ENCODE data around the gene UBE2D2. TPM values are rescaled to one million over a fixed set of nuclear protein-coding genes. Genes with fewer than 3 reads are reported as not detected.
A peak's percentile ranks its signal among the peaks of the same experiment; 100 is the strongest.

UBE2D2 gene
- total RNA-seq, 1 experiment from 2014 or later: 115 TPM

DNA sequence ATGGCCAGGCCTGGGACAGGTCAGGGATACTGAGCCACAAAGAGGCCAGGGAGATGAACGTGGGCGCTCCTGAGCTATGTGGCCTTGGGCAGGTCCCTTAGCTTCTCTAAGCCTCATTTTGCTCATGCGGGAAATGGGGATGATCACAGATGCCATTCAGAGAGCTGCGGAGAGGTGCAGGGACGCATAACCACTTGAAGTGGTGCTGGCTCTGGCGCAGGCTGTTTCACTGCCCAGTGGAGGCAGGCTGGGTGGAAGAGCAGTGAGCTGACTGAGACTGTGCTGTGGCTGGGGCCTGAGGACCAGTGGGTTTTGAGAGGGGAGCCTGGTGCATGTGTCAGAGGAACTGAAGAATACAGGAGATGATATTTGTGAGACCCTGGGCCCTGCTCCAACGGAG, 105.4 kb downstream of the UBE2D2 start:
- H3K36me3 ChIP-seq (ENCODE audit: low read depth): no peaks in the 10 kb centered on the region
- H3K79me2 ChIP-seq (ENCODE audit: low read depth): peaks cover 93% of the 10 kb centered on the region
- no peak for DNase-seq
- ChIA-PET CTCF (no interaction called here), POLR2A (ENCODE audit: unreplicated experiment) (no interaction called here)
- peaks cover 30% of the 10 kb centered on the region for H3K4me1 ChIP-seq (replicated peaks; ENCODE audit: insufficient read depth)
- intact Hi-C loops (cut with micrococcal nuclease; ENCODE audit: unreplicated experiment): no loop called here
- H3K4me3 ChIP-seq: no peak overlapping the region
- peaks cover 11% of the 10 kb centered on the region; the same call in 1 of the 2 replicates for H3F3A ChIP-seq (ENCODE audit: insufficient read depth, low read depth)
- H3K27ac ChIP-seq: no peak overlapping the region
- no TSS peak for BruUV-seq (replicated peaks)
- H3K9me3 ChIP-seq (ENCODE audit: insufficient read depth, low read depth): no peaks in the 10 kb centered on the region
- peaks cover 42% of the 10 kb centered on the region for H4K20me1 ChIP-seq (ENCODE audit: insufficient read depth)
- TF ChIP-seq, protein P1, sequence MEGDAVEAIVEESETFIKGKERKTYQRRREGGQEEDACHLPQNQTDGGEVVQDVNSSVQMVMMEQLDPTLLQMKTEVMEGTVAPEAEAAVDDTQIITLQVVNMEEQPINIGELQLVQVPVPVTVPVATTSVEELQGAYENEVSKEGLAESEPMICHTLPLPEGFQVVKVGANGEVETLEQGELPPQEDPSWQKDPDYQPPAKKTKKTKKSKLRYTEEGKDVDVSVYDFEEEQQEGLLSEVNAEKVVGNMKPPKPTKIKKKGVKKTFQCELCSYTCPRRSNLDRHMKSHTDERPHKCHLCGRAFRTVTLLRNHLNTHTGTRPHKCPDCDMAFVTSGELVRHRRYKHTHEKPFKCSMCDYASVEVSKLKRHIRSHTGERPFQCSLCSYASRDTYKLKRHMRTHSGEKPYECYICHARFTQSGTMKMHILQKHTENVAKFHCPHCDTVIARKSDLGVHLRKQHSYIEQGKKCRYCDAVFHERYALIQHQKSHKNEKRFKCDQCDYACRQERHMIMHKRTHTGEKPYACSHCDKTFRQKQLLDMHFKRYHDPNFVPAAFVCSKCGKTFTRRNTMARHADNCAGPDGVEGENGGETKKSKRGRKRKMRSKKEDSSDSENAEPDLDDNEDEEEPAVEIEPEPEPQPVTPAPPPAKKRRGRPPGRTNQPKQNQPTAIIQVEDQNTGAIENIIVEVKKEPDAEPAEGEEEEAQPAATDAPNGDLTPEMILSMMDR (conservative IDR thresholded peaks at IDR 0.05): no peak
- TF ChIP-seq EZH2 (IDR thresholded peaks at IDR 0.05; ENCODE audit: low read depth): no peak
- no peak overlapping the region for H2AFZ ChIP-seq
- no peaks in the 10 kb centered on the region for H3K9me2 ChIP-seq (ENCODE audit: insufficient read depth)
- H3K27me3 ChIP-seq (ENCODE audit: insufficient read depth, low read depth): no peaks in the 10 kb centered on the region
- no peak overlapping the region for H3K4me2 ChIP-seq

GRCh38 chr5:139667001-139667729, 106.0 kb downstream of the UBE2D2 start:
- TF ChIP-seq, protein P1 (conservative IDR thresholded peaks at IDR 0.05): no peak
- TF ChIP-seq EZH2 (IDR thresholded peaks at IDR 0.05; ENCODE audit: low read depth): no peak
- H2AFZ ChIP-seq: no peak overlapping the region
- H4K20me1 ChIP-seq (ENCODE audit: insufficient read depth): peaks cover 47% of the 10 kb centered on the region
- H3K79me2 ChIP-seq (ENCODE audit: low read depth): peaks cover 93% of the 10 kb centered on the region
- no peak overlapping the region for H3K4me3 ChIP-seq
- H3K4me2 ChIP-seq: no peak overlapping the region
- ChIA-PET POLR2A (ENCODE audit: unreplicated experiment) (interaction anchor here (0.6 kb wide), 2 partner anchors 11 to 14 kb away, joined by 4 to 21 read pairs; no protein-coding TSS in a partner anchor), CTCF (no interaction called here)
- no peaks in the 10 kb centered on the region for H3K27me3 ChIP-seq (ENCODE audit: insufficient read depth, low read depth)
- peaks cover 24% of the 10 kb centered on the region for H3K4me1 ChIP-seq (replicated peaks; ENCODE audit: insufficient read depth)
- no peak for DNase-seq
- peaks cover 5% of the 10 kb centered on the region; the same call in 1 of the 2 replicates for H3F3A ChIP-seq (ENCODE audit: insufficient read depth, low read depth)
- intact Hi-C loops (cut with micrococcal nuclease; ENCODE audit: unreplicated experiment): no loop called here
- H3K9me3 ChIP-seq (ENCODE audit: insufficient read depth, low read depth): no peaks in the 10 kb centered on the region
- no peak overlapping the region for H3K27ac ChIP-seq
- no peaks in the 10 kb centered on the region for H3K9me2 ChIP-seq (ENCODE audit: insufficient read depth)
- no TSS peak for BruUV-seq (replicated peaks)
- no peaks in the 10 kb centered on the region for H3K36me3 ChIP-seq (ENCODE audit: low read depth)

GRCh38 chr5:139667730-139668063, 106.6 kb downstream of the UBE2D2 start:
- peaks cover 48% of the 10 kb centered on the region for H4K20me1 ChIP-seq (ENCODE audit: insufficient read depth)

More at GRCh38 chr5:139667730-139668063, 106.6 kb downstream of the UBE2D2 start:
- Histone ChIP-seq H3K9me2 (ENCODE audit: insufficient read depth) (no peaks in the 10 kb centered on the region), H3K4me3 (no peak overlapping the region; the same call in 1 of the 2 replicates), H3F3A (ENCODE audit: insufficient read depth, low read depth) (peaks cover 3% of the 10 kb centered on the region; the same call in 1 of the 2 replicates), H3K79me2 (ENCODE audit: low read depth) (peaks cover 93% of the 10 kb centered on the region), H3K27me3 (ENCODE audit: insufficient read depth, low read depth) (no peaks in the 10 kb centered on the region), H3K9me3 (ENCODE audit: insufficient read depth, low read depth) (no peaks in the 10 kb centered on the region), H2AFZ (no peak overlapping the region), H3K27ac (no peak overlapping the region), H3K4me2 (peak overlapping the region; percentile 52), H3K4me1 (replicated peaks; ENCODE audit: insufficient read depth) (peaks cover 18% of the 10 kb centered on the region), H3K36me3 (ENCODE audit: low read depth) (no peaks in the 10 kb centered on the region)
- ChIA-PET POLR2A (ENCODE audit: unreplicated experiment) (interaction anchor here (0.6 kb wide), 2 partner anchors 12 to 15 kb away, joined by 4 to 21 read pairs; no protein-coding TSS in a partner anchor), CTCF (no interaction called here)
- BruUV-seq (replicated peaks): no TSS peak
- intact Hi-C loops (cut with micrococcal nuclease; ENCODE audit: unreplicated experiment): no loop called here
- no peak for DNase-seq
- TF ChIP-seq, protein P1 (conservative IDR thresholded peaks at IDR 0.05): no peak
- no peak for TF ChIP-seq EZH2 (IDR thresholded peaks at IDR 0.05; ENCODE audit: low read depth)

All from PC-9 (cell line).